Measurements from ENCODE around the gene PAFAH1B2. TPM values are rescaled to one million over a fixed set of nuclear protein-coding genes. Genes with fewer than 3 reads are reported as not detected.

The PAFAH1B2 gene
- total and polyA plus RNA-seq, 10 of the 15 experiments (the other 5 are each of a cell fraction or from before 2014, with no cell fraction given) = 17.6 to 64.8 (median 47.6) TPM

DNA sequence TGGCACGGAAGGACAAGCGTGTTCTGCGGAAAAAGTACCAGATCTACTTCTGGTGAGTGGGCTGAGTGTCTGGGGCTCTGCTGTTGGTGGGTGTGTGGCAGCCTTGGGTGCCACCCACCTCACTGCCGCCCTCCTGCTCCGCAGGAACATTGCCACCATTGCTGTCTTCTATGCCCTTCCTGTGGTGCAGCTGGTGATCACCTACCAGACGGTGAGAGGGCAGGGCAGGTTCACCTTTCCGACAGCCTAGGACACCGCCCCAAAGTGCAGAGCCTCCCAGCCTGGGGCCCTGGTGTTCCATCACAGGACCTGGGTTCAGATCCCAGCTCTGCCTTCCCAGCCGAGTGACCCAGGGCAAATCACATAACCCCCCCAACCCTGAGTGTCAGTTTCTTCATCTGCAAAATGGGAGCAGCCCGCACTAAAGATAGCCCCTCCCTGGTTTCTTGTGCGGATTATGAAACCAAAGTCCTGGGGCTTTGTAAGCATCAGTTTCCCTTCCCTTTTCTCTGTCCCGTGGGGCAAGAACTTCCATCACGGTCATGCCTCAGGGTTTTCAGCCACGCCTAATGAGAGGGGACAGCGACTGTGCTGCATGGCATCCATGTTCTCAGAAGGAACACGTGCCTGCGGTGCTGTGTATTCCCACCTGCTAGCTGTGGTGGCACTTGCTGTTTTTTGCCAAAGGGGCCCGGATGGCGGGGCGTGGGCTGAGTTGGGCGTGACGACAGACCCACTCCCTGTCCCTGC is 45.3 kb downstream of the PAFAH1B2 start (continued):
- TF ChIP-seq, protein P1, sequence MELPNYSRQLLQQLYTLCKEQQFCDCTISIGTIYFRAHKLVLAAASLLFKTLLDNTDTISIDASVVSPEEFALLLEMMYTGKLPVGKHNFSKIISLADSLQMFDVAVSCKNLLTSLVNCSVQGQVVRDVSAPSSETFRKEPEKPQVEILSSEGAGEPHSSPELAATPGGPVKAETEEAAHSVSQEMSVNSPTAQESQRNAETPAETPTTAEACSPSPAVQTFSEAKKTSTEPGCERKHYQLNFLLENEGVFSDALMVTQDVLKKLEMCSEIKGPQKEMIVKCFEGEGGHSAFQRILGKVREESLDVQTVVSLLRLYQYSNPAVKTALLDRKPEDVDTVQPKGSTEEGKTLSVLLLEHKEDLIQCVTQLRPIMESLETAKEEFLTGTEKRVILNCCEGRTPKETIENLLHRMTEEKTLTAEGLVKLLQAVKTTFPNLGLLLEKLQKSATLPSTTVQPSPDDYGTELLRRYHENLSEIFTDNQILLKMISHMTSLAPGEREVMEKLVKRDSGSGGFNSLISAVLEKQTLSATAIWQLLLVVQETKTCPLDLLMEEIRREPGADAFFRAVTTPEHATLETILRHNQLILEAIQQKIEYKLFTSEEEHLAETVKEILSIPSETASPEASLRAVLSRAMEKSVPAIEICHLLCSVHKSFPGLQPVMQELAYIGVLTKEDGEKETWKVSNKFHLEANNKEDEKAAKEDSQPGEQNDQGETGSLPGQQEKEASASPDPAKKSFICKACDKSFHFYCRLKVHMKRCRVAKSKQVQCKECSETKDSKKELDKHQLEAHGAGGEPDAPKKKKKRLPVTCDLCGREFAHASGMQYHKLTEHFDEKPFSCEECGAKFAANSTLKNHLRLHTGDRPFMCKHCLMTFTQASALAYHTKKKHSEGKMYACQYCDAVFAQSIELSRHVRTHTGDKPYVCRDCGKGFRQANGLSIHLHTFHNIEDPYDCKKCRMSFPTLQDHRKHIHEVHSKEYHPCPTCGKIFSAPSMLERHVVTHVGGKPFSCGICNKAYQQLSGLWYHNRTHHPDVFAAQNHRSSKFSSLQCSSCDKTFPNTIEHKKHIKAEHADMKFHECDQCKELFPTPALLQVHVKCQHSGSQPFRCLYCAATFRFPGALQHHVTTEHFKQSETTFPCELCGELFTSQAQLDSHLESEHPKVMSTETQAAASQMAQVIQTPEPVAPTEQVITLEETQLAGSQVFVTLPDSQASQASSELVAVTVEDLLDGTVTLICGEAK (IDR thresholded peaks at IDR 0.05; ENCODE audit: borderline replicate concordance) = no peak
- TF ChIP-seq ZSCAN29 (IDR thresholded peaks at IDR 0.05) (no peak), NRF1 (conservative IDR thresholded peaks at IDR 0.05; ENCODE audit: low read depth, low read length) (no peak), BACH1 (IDR thresholded peaks at IDR 0.05; ENCODE audit: borderline replicate concordance) (no peak), CBFB (IDR thresholded peaks at IDR 0.05; ENCODE audit: low read depth) (no peak), SREBF1 (IDR thresholded peaks at IDR 0.05; ENCODE audit: low read length) (no peak), STAT1 (conservative IDR thresholded peaks at IDR 0.05) (no peak), ETV6 (conservative IDR thresholded peaks at IDR 0.05 in 1 of 2, IDR thresholded peaks at IDR 0.05 in 1 of 2; ENCODE audit: borderline replicate concordance in 1 of 2, low read depth in 1 of 2) (peak in 1 of 2 experiments; percentile 24; a peak in 1 of 4 replicates), LARP7 (IDR thresholded peaks at IDR 0.05) (no peak), EGR1 (IDR thresholded peaks at IDR 0.05; ENCODE audit: borderline replicate concordance in 1 of 2, low read depth in 2 of 2, low read length in 2 of 2) (no peak), SUZ12 (IDR thresholded peaks at IDR 0.05; ENCODE audit: unreplicated experiment) (no peak), DPF2 (IDR thresholded peaks at IDR 0.05) (peak; percentile 77), TCF12 (IDR thresholded peaks at IDR 0.05; ENCODE audit: low read depth, low read length) (0 out of 2 replicates have a peak, but pooled peaks have one; percentile 34), ESRRA (IDR thresholded peaks at IDR 0.05; ENCODE audit: low read length) (no peak; the same call in 1 of the 2 replicates)
- TF ChIP-seq, protein P2, sequence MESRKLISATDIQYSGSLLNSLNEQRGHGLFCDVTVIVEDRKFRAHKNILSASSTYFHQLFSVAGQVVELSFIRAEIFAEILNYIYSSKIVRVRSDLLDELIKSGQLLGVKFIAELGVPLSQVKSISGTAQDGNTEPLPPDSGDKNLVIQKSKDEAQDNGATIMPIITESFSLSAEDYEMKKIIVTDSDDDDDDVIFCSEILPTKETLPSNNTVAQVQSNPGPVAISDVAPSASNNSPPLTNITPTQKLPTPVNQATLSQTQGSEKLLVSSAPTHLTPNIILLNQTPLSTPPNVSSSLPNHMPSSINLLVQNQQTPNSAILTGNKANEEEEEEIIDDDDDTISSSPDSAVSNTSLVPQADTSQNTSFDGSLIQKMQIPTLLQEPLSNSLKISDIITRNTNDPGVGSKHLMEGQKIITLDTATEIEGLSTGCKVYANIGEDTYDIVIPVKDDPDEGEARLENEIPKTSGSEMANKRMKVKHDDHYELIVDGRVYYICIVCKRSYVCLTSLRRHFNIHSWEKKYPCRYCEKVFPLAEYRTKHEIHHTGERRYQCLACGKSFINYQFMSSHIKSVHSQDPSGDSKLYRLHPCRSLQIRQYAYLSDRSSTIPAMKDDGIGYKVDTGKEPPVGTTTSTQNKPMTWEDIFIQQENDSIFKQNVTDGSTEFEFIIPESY (IDR thresholded peaks at IDR 0.05) = no peak
- TF ChIP-seq, protein P3, sequence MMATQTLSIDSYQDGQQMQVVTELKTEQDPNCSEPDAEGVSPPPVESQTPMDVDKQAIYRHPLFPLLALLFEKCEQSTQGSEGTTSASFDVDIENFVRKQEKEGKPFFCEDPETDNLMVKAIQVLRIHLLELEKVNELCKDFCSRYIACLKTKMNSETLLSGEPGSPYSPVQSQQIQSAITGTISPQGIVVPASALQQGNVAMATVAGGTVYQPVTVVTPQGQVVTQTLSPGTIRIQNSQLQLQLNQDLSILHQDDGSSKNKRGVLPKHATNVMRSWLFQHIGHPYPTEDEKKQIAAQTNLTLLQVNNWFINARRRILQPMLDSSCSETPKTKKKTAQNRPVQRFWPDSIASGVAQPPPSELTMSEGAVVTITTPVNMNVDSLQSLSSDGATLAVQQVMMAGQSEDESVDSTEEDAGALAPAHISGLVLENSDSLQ (IDR thresholded peaks at IDR 0.05) = no peak
- TF ChIP-seq, protein P4, sequence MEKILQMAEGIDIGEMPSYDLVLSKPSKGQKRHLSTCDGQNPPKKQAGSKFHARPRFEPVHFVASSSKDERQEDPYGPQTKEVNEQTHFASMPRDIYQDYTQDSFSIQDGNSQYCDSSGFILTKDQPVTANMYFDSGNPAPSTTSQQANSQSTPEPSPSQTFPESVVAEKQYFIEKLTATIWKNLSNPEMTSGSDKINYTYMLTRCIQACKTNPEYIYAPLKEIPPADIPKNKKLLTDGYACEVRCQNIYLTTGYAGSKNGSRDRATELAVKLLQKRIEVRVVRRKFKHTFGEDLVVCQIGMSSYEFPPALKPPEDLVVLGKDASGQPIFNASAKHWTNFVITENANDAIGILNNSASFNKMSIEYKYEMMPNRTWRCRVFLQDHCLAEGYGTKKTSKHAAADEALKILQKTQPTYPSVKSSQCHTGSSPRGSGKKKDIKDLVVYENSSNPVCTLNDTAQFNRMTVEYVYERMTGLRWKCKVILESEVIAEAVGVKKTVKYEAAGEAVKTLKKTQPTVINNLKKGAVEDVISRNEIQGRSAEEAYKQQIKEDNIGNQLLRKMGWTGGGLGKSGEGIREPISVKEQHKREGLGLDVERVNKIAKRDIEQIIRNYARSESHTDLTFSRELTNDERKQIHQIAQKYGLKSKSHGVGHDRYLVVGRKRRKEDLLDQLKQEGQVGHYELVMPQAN (conservative IDR thresholded peaks at IDR 0.05) = 0 out of 2 replicates have a peak, but pooled peaks have one; percentile 54
- TF ChIP-seq, protein P5, sequence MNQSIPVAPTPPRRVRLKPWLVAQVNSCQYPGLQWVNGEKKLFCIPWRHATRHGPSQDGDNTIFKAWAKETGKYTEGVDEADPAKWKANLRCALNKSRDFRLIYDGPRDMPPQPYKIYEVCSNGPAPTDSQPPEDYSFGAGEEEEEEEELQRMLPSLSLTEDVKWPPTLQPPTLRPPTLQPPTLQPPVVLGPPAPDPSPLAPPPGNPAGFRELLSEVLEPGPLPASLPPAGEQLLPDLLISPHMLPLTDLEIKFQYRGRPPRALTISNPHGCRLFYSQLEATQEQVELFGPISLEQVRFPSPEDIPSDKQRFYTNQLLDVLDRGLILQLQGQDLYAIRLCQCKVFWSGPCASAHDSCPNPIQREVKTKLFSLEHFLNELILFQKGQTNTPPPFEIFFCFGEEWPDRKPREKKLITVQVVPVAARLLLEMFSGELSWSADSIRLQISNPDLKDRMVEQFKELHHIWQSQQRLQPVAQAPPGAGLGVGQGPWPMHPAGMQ (IDR thresholded peaks at IDR 0.05; ENCODE audit: borderline replicate concordance) = no peak
